ENCODE results near the gene SUN2.

The SUN2 gene

DNA sequence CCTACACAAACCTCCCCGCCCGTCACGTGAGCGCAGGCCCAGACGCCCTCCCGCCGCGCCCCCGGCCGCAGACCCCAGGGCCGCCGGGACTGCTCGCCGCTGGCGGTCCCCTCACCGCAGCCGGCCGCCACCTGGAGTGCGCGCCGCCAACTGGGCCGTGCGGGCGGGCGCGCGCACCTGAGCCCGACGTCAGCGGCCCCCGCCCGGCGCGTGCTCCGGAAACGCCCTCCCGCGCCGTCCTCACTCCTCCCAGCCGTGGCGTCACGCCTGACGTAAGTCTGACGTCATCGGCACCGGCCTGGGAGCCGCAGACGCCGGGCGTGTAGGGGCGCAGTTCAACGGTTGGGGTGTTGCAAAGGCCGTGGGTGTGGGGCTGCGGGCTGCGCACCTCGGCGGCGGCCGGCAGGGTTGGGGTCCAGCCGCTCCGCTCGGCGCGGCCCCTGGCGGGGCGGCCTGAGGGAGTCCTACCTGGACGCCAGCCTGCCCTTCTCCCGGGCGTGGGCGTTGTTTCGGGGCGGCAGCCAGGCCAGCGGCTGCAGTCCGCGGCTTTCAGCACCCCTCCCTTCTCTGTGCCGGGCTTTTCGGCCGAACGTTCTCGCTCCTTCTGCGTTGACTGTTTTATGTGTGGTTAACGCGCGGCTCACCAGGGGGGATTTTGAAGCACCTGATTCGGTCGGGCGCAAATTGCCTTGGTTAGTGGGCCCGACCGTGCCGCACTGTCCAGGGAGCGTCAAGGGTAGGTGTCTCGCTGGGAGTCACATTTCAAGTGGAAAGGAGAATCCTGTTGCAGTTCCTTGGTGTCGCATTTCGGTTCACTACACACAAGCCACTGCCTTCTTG lies 54.8 kb downstream of the SUN2 start, which contains the start of gene JOSD1:
Gene JOSD1, minus strand, starts transcription at position 155 of the 840 bp plus-strand sequence. CDS start 956 bp downstream, outside the sequence.
- H3K4me3 ChIP-seq (ENCODE audit: low read depth, low read length) = peak within 1 kb of the TSS; percentile 79
- in situ Hi-C loops (cut with HindIII; ENCODE audit: low sequenced_read_pairs) = no loop called here
- TF ChIP-seq, protein P1, sequence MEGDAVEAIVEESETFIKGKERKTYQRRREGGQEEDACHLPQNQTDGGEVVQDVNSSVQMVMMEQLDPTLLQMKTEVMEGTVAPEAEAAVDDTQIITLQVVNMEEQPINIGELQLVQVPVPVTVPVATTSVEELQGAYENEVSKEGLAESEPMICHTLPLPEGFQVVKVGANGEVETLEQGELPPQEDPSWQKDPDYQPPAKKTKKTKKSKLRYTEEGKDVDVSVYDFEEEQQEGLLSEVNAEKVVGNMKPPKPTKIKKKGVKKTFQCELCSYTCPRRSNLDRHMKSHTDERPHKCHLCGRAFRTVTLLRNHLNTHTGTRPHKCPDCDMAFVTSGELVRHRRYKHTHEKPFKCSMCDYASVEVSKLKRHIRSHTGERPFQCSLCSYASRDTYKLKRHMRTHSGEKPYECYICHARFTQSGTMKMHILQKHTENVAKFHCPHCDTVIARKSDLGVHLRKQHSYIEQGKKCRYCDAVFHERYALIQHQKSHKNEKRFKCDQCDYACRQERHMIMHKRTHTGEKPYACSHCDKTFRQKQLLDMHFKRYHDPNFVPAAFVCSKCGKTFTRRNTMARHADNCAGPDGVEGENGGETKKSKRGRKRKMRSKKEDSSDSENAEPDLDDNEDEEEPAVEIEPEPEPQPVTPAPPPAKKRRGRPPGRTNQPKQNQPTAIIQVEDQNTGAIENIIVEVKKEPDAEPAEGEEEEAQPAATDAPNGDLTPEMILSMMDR (IDR thresholded peaks at IDR 0.05; ENCODE audit: low read depth, low read length) = no peak
- DNase-seq (ENCODE audit: low read depth, low spot score) = peak; percentile 94

DNA sequence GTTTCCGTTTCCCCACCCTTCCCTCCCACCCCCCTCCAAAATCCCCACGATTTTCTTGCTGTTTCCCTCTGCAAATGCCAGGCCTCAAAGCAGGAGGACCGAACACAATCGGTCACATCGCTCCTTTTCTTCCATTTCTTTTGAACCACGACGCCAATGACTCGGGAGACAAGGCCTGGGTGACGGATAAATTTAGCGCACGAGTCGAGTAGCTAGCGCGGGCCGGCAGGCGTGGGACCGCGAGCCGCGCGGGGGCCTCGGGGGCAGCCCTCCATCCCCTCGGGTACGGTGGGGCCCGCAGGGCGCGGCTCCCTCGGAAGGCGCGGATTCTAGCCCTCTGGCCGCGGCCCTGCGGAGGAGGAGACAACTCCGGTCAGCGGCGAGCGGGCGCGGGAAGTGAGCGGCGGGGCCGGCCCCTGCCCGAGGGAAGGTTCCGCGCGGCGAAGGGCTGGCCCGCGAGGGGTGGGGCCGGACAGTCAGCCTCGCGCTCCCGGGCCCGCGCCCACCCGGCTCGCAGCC lies 55.5 kb downstream of the SUN2 start:
- in situ Hi-C loops (cut with HindIII; ENCODE audit: low sequenced_read_pairs) = no loop called here
- TF ChIP-seq, protein P1 (IDR thresholded peaks at IDR 0.05; ENCODE audit: low read depth, low read length) = no peak
- peak; percentile 33 for DNase-seq (ENCODE audit: low read depth, low spot score)
- H3K4me3 ChIP-seq (ENCODE audit: low read depth, low read length) = peak overlapping the region; percentile 79

DNA sequence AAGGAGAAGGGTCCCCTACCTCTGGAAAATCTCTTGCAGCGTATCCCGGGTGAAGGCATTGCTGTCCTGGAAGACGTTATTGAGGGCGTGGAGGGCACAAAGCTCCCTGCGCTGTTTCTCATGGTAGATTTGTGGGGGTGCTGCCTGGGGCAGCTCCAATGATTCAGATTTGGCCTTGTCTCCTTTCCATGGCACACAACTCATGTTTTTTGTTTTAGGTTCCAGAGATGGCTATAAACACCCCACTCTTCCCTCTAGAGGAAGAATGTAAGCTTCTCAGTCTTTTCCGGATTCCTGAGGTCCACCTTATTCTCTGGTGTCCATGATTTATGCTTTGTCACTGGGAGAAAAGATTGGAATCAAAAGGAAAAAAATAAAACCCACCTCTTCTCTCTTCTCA lies 56.0 kb downstream of the SUN2 start:
- peak; percentile 44 for DNase-seq (ENCODE audit: low read depth, low spot score)
- H3K4me3 ChIP-seq (ENCODE audit: low read depth, low read length) = peak overlapping the region; percentile 79
- TF ChIP-seq, protein P1 (IDR thresholded peaks at IDR 0.05; ENCODE audit: low read depth, low read length) = no peak
- in situ Hi-C loops (cut with HindIII; ENCODE audit: low sequenced_read_pairs) = no loop called here

DNA sequence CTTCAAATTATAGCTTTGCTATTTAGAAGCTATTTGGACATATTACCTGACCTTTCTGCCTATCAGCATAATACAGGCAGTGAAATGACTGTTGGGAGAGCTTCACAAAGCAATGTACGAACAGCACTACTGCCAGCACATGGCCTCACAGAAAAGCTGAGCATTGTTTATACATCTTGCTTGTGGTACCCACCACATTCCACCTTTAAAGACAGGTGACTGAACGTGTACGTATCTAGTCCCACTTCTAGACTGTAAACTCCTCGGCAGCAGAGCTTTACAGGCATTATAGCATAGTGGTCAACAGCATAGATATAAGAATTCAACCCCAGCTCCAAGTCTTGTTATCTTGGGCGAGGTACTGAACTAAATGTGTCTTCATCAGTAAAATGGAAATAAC lies 56.7 kb downstream of the SUN2 start:
- DNase-seq (ENCODE audit: low read depth, low spot score) = no peak
- in situ Hi-C loops (cut with HindIII; ENCODE audit: low sequenced_read_pairs) = no loop called here
- TF ChIP-seq, protein P1 (IDR thresholded peaks at IDR 0.05; ENCODE audit: low read depth, low read length) = no peak
- H3K4me3 ChIP-seq (ENCODE audit: low read depth, low read length) = peak overlapping the region; percentile 79

DNA sequence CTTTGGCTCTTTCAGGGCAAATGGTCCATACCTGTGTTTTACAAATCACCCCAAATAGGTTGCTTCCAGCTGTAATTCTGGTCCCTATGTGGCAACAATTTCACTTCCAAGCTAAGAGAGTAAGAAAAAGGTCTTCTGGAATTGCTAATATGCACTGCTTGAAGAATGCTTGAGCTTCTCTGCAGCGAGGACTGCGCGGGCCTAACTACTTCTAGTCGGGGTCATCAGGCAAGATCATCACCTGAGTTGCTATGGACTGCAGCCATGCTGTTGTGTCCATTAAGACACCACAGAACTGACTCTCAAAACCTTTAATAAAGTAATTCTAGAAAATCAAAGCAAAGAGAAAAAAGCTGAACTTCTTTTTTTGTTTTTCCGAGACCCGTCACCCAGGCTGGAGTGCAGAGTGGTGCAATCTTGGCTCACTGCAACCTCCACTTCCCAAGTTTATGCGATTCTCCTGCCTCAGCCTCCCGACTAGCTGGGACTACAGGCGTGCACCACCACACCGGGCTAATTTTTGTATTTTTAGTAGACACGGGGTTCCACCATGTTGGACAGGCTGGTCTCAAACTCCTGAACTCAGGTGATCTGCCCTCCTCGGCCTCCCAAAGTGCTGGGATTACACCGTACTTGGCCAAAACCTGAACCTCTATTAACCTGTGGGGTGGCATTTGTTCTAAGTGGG lies 57.2 kb downstream of the SUN2 start:
- H3K4me3 ChIP-seq (ENCODE audit: low read depth, low read length) = peak overlapping the region; percentile 79
- in situ Hi-C loops (cut with HindIII; ENCODE audit: low sequenced_read_pairs) = no loop called here
- no peak for DNase-seq (ENCODE audit: low read depth, low spot score)
- TF ChIP-seq, protein P1 (IDR thresholded peaks at IDR 0.05; ENCODE audit: low read depth, low read length) = no peak

DNA sequence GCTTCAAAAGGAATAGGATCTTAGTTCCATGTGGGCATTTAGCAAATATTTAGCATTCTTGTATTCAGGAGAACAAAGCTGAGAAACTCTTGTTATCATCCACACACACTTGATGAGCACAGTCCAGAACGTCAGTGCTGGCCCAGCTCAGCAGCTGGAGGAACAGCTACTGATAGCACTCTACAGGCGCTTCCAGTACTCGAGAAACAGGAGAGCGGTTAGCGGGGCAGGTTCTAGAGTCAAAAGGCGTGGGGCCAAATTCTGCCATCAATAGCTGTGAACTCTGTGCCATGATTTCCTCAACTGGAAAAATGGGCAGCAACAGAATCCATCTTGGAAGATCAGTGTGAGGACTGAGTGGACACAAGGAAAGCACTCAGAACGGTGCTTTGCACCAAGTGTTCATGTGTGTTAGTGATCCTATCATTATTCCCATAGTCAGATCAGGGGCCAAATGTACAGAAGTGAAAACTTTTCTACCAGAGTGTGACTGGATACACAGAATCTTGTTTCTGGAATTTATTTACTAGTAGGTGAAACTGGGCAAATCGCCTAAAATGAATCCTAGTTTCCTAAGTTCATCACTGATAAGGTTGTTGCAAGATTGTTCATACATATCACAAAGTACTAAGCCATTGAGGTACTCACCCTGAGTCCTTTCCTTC lies 58.2 kb downstream of the SUN2 start:
- DNase-seq (ENCODE audit: low read depth, low spot score) = peak; percentile 46
- peak overlapping the region; percentile 12 for H3K4me3 ChIP-seq (ENCODE audit: low read depth, low read length)
- TF ChIP-seq, protein P1 (IDR thresholded peaks at IDR 0.05; ENCODE audit: low read depth, low read length) = no peak
- in situ Hi-C loops (cut with HindIII; ENCODE audit: low sequenced_read_pairs) = no loop called here
